ENCODE data around the gene ADGRG6.

ADGRG6 gene

GRCh38 chr6:142374965-142375733, 73.3 kb downstream of the ADGRG6 start:
- Histone ChIP-seq H3K9ac (ENCODE audit: low read length) (no peak overlapping the region), H3K9me3 (ENCODE audit: control insufficient read depth, low read length) (no peaks in the 10 kb centered on the region), H3K4me3 (ENCODE audit: low read length) (no peak overlapping the region), H3K36me3 (ENCODE audit: control insufficient read depth, insufficient read depth, low read length) (no peaks in the 10 kb centered on the region), H3K27me3 (ENCODE audit: control insufficient read depth, insufficient read depth, low read length) (no peaks in the 10 kb centered on the region), H3K4me1 (ENCODE audit: control insufficient read depth, insufficient read depth, low read length) (peaks cover 13% of the 10 kb centered on the region)

GRCh38 chr6:142376115-142376514, 74.3 kb downstream of the ADGRG6 start:
- no peak overlapping the region for H3K4me3 ChIP-seq (ENCODE audit: low read length)
- H3K4me1 ChIP-seq (ENCODE audit: control insufficient read depth, insufficient read depth, low read length): peaks cover 13% of the 10 kb centered on the region
- H3K9ac ChIP-seq (ENCODE audit: low read length): no peak overlapping the region
- no peaks in the 10 kb centered on the region for H3K27me3 ChIP-seq (ENCODE audit: control insufficient read depth, insufficient read depth, low read length)
- no peaks in the 10 kb centered on the region for H3K36me3 ChIP-seq (ENCODE audit: control insufficient read depth, insufficient read depth, low read length)
- H3K9me3 ChIP-seq (ENCODE audit: control insufficient read depth, low read length): no peaks in the 10 kb centered on the region

- no peaks in the 10 kb centered on the region for H3K36me3 ChIP-seq (ENCODE audit: control insufficient read depth, insufficient read depth, low read length)
- H3K4me3 ChIP-seq (ENCODE audit: low read length): no peak overlapping the region
- peaks cover 13% of the 10 kb centered on the region for H3K4me1 ChIP-seq (ENCODE audit: control insufficient read depth, insufficient read depth, low read length)
- H3K9me3 ChIP-seq (ENCODE audit: control insufficient read depth, low read length): no peaks in the 10 kb centered on the region
- H3K9ac ChIP-seq (ENCODE audit: low read length): no peak overlapping the region
- no peaks in the 10 kb centered on the region for H3K27me3 ChIP-seq (ENCODE audit: control insufficient read depth, insufficient read depth, low read length)
Observed at GRCh38 chr6:142376800-142377496, 75.1 kb downstream of the ADGRG6 start.

GRCh38 chr6:142377497-142377848, 75.7 kb downstream of the ADGRG6 start:
- Histone ChIP-seq H3K4me1 (ENCODE audit: control insufficient read depth, insufficient read depth, low read length) (peaks cover 13% of the 10 kb centered on the region), H3K36me3 (ENCODE audit: control insufficient read depth, insufficient read depth, low read length) (no peaks in the 10 kb centered on the region), H3K9ac (ENCODE audit: low read length) (no peak overlapping the region), H3K27me3 (ENCODE audit: control insufficient read depth, insufficient read depth, low read length) (no peaks in the 10 kb centered on the region), H3K9me3 (ENCODE audit: control insufficient read depth, low read length) (no peaks in the 10 kb centered on the region), H3K4me3 (ENCODE audit: low read length) (no peak overlapping the region)

GRCh38 chr6:142378138-142378875, 76.5 kb downstream of the ADGRG6 start:
- no peak overlapping the region for H3K9ac ChIP-seq (ENCODE audit: low read length)
- no peak overlapping the region for H3K4me3 ChIP-seq (ENCODE audit: low read length)
- no peaks in the 10 kb centered on the region for H3K9me3 ChIP-seq (ENCODE audit: control insufficient read depth, low read length)
- peaks cover 13% of the 10 kb centered on the region for H3K4me1 ChIP-seq (ENCODE audit: control insufficient read depth, insufficient read depth, low read length)
- H3K27me3 ChIP-seq (ENCODE audit: control insufficient read depth, insufficient read depth, low read length): no peaks in the 10 kb centered on the region
- H3K36me3 ChIP-seq (ENCODE audit: control insufficient read depth, insufficient read depth, low read length): no peaks in the 10 kb centered on the region

- H3K4me1 ChIP-seq (ENCODE audit: control insufficient read depth, insufficient read depth, low read length): peaks cover 13% of the 10 kb centered on the region
- no peak overlapping the region for H3K4me3 ChIP-seq (ENCODE audit: low read length)
- H3K9ac ChIP-seq (ENCODE audit: low read length): no peak overlapping the region
- no peaks in the 10 kb centered on the region for H3K36me3 ChIP-seq (ENCODE audit: control insufficient read depth, insufficient read depth, low read length)
- no peaks in the 10 kb centered on the region for H3K9me3 ChIP-seq (ENCODE audit: control insufficient read depth, low read length)
- H3K27me3 ChIP-seq (ENCODE audit: control insufficient read depth, insufficient read depth, low read length): no peaks in the 10 kb centered on the region
Observed at GRCh38 chr6:142380626-142381025, 78.8 kb downstream of the ADGRG6 start.

GRCh38 chr6:142381181-142381580, 79.4 kb downstream of the ADGRG6 start:
- Histone ChIP-seq H3K9ac (ENCODE audit: low read length) (no peak overlapping the region), H3K36me3 (ENCODE audit: control insufficient read depth, insufficient read depth, low read length) (no peaks in the 10 kb centered on the region), H3K4me1 (ENCODE audit: control insufficient read depth, insufficient read depth, low read length) (peaks cover 13% of the 10 kb centered on the region), H3K9me3 (ENCODE audit: control insufficient read depth, low read length) (no peaks in the 10 kb centered on the region), H3K4me3 (ENCODE audit: low read length) (no peak overlapping the region), H3K27me3 (ENCODE audit: control insufficient read depth, insufficient read depth, low read length) (no peaks in the 10 kb centered on the region)

- H3K9me3 ChIP-seq (ENCODE audit: control insufficient read depth, low read length): no peaks in the 10 kb centered on the region
- no peaks in the 10 kb centered on the region for H3K36me3 ChIP-seq (ENCODE audit: control insufficient read depth, insufficient read depth, low read length)
- H3K4me3 ChIP-seq (ENCODE audit: low read length): no peak overlapping the region
- peaks cover 11% of the 10 kb centered on the region for H3K4me1 ChIP-seq (ENCODE audit: control insufficient read depth, insufficient read depth, low read length)
- H3K27me3 ChIP-seq (ENCODE audit: control insufficient read depth, insufficient read depth, low read length): no peaks in the 10 kb centered on the region
- H3K9ac ChIP-seq (ENCODE audit: low read length): no peak overlapping the region
Observed at GRCh38 chr6:142381845-142382378, 80.1 kb downstream of the ADGRG6 start.

- H3K36me3 ChIP-seq (ENCODE audit: control insufficient read depth, insufficient read depth, low read length): no peaks in the 10 kb centered on the region
- H3K9ac ChIP-seq (ENCODE audit: low read length): no peak overlapping the region
- H3K4me1 ChIP-seq (ENCODE audit: control insufficient read depth, insufficient read depth, low read length): no peaks in the 10 kb centered on the region
- H3K9me3 ChIP-seq (ENCODE audit: control insufficient read depth, low read length): no peaks in the 10 kb centered on the region
- H3K4me3 ChIP-seq (ENCODE audit: low read length): no peak overlapping the region
- no peaks in the 10 kb centered on the region for H3K27me3 ChIP-seq (ENCODE audit: control insufficient read depth, insufficient read depth, low read length)
Observed at GRCh38 chr6:142384519-142385254, 82.9 kb downstream of the ADGRG6 start.

GRCh38 chr6:142385352-142385751, 83.5 kb downstream of the ADGRG6 start:
- no peak overlapping the region for H3K9ac ChIP-seq (ENCODE audit: low read length)
- H3K4me3 ChIP-seq (ENCODE audit: low read length): no peak overlapping the region
- H3K4me1 ChIP-seq (ENCODE audit: control insufficient read depth, insufficient read depth, low read length): no peaks in the 10 kb centered on the region
- H3K36me3 ChIP-seq (ENCODE audit: control insufficient read depth, insufficient read depth, low read length): no peaks in the 10 kb centered on the region
- H3K9me3 ChIP-seq (ENCODE audit: control insufficient read depth, low read length): no peaks in the 10 kb centered on the region
- no peaks in the 10 kb centered on the region for H3K27me3 ChIP-seq (ENCODE audit: control insufficient read depth, insufficient read depth, low read length)

GRCh38 chr6:142386657-142387056, 84.8 kb downstream of the ADGRG6 start:
- Histone ChIP-seq H3K27me3 (ENCODE audit: control insufficient read depth, insufficient read depth, low read length) (no peaks in the 10 kb centered on the region), H3K9me3 (ENCODE audit: control insufficient read depth, low read length) (no peaks in the 10 kb centered on the region), H3K9ac (ENCODE audit: low read length) (no peak overlapping the region), H3K36me3 (ENCODE audit: control insufficient read depth, insufficient read depth, low read length) (no peaks in the 10 kb centered on the region), H3K4me1 (ENCODE audit: control insufficient read depth, insufficient read depth, low read length) (no peaks in the 10 kb centered on the region), H3K4me3 (ENCODE audit: low read length) (no peak overlapping the region)
